IPS DF 19.7 (cell line): ENCODE results near the gene NR2F2.

Source experiments
- DNase-seq: peaks from one replicate; pipeline ENCODE4 v3.0.0-alpha.2; 2013; ENCODE audit warnings: low read depth, low spot score

NR2F2 gene

GRCh38 chr15:96342406-96343112 is 12.1 kb downstream of the NR2F2 start:
- DNase-seq: no peak

GRCh38 chr15:96343113-96344059 is 12.9 kb downstream of the NR2F2 start:
- DNase-seq: no peak

GRCh38 chr15:96344060-96344705 is 13.7 kb downstream of the NR2F2 start:
- DNase-seq: no peak

GRCh38 chr15:96344706-96345559 is 14.4 kb downstream of the NR2F2 start:
- no peak for DNase-seq

- no peak for DNase-seq
Measured at GRCh38 chr15:96345560-96346399, 15.3 kb downstream of the NR2F2 start.

- DNase-seq: no peak
Measured at GRCh38 chr15:96346409-96346970, 16.0 kb downstream of the NR2F2 start.

- no peak for DNase-seq
Measured at GRCh38 chr15:96347181-96348111, 16.9 kb downstream of the NR2F2 start.

GRCh38 chr15:96348112-96349027 is 17.9 kb downstream of the NR2F2 start:
- DNase-seq: no peak

- no peak for DNase-seq
Measured at GRCh38 chr15:96349034-96349856, 18.7 kb downstream of the NR2F2 start.

- no peak for DNase-seq
Measured at GRCh38 chr15:96349857-96350720, 19.6 kb downstream of the NR2F2 start.

GRCh38 chr15:96350934-96351724 is 20.6 kb downstream of the NR2F2 start:
- no peak for DNase-seq

GRCh38 chr15:96351761-96352603 is 21.5 kb downstream of the NR2F2 start:
- no peak for DNase-seq

- no peak for DNase-seq
Measured at GRCh38 chr15:96352604-96353405, 22.3 kb downstream of the NR2F2 start.
